Activated T-helper 1 cell treated with anti-CD3 and anti-CD28 coated beads, Interleukin-12 subunit alpha, Interleukin-12 subunit beta, Interleukin-2, Interleukin-4 antibody, amounts not matched to agents 30 ng/mL and 10 ng/mL and 1 ng/mL, durations not matched to agents 14 hours and 24 hours and 36 hours (primary cell): ENCODE results near the gene TESK2. TPM values are rescaled to one million over a fixed set of nuclear protein-coding genes. Genes with fewer than 3 reads are reported as not detected.
A peak's percentile ranks its signal among the peaks of the same experiment; 100 is the strongest.
"Not testable (repeated sequence)": the region's sequence is repeated elsewhere in the genome, so short reads cannot be mapped to it uniquely, and the experiment has no call there.

Experiments
- DNase-seq: peaks from one replicate; pipeline ENCODE4 v3.0.0; 2021; ENCODE audit warnings: low spot score
- H3K27ac Mint-ChIP-seq: one replicate; pipeline ENCODE4 v1.8.0; 2021; ENCODE audit warnings: mild to moderate bottlenecking, mixed read lengths
- H3K27me3 Mint-ChIP-seq: one replicate; pipeline ENCODE4 v1.8.0; 2022; ENCODE audit warnings: mild to moderate bottlenecking, moderate library complexity, mixed read lengths; ENCODE audit not compliant: insufficient read depth
- H3K36me3 Mint-ChIP-seq: one replicate; pipeline ENCODE4 v1.8.0; 2021; ENCODE audit warnings: low read depth, mixed read lengths
- H3K4me1 Mint-ChIP-seq: one replicate; pipeline ENCODE4 v1.8.0; 2021; ENCODE audit warnings: low read depth, mixed read lengths
- H3K4me3 Mint-ChIP-seq: one replicate; pipeline ENCODE4 v1.8.0; 2021; ENCODE audit warnings: mild to moderate bottlenecking, moderate library complexity, mixed read lengths
- H3K9me3 Mint-ChIP-seq: one replicate; pipeline ENCODE4 v1.8.0; 2021; ENCODE audit warnings: mixed read lengths
- intact Hi-C: fragments of 100-400 bp; cut with micrococcal nuclease; formaldehyde crosslinking; loops from one replicate; pipeline ENCODE4 v1.15.1; 2024
- total RNA-seq: library from RNA; stranded (reverse); gene quantifications from 2 replicates; pipeline ENCODE4 v1.2.3, GENCODE V29; 2022

Gene TESK2
- total RNA-seq, 1 donor from 2014 or later = 1.4 TPM

- no peaks in the 10 kb centered on the region for H3K27me3 Mint-ChIP-seq
- H3K27ac Mint-ChIP-seq = no peak overlapping the region
- DNase-seq = no peak
- no peak overlapping the region for H3K4me3 Mint-ChIP-seq
- no peaks in the 10 kb centered on the region for H3K36me3 Mint-ChIP-seq
- peaks cover 2% of the 10 kb centered on the region for H3K4me1 Mint-ChIP-seq
- intact Hi-C loops = no loop called here
- H3K9me3 Mint-ChIP-seq = no peaks in the 10 kb centered on the region
These were observed 125.9 kb downstream of the TESK2 start for GRCh38 chr1:45365051-45365450.

- no peaks in the 10 kb centered on the region for H3K36me3 Mint-ChIP-seq
- H3K27ac Mint-ChIP-seq = no peak overlapping the region
- intact Hi-C loops = no loop called here
- no peaks in the 10 kb centered on the region for H3K9me3 Mint-ChIP-seq
- no peak overlapping the region for H3K4me3 Mint-ChIP-seq
- no peaks in the 10 kb centered on the region for H3K27me3 Mint-ChIP-seq
- no peak for DNase-seq
- H3K4me1 Mint-ChIP-seq = peaks cover 5% of the 10 kb centered on the region
These were observed 126.7 kb downstream of the TESK2 start for GRCh38 chr1:45364294-45364693.

GRCh38 chr1:45360981-45361380 is 130.0 kb downstream of the TESK2 start:
- H3K36me3 Mint-ChIP-seq, H3K9me3 Mint-ChIP-seq, H3K4me3 Mint-ChIP-seq, intact Hi-C loops, H3K27me3 Mint-ChIP-seq, H3K4me1 Mint-ChIP-seq, DNase-seq, H3K27ac Mint-ChIP-seq: not testable (repeated sequence)

DNA sequence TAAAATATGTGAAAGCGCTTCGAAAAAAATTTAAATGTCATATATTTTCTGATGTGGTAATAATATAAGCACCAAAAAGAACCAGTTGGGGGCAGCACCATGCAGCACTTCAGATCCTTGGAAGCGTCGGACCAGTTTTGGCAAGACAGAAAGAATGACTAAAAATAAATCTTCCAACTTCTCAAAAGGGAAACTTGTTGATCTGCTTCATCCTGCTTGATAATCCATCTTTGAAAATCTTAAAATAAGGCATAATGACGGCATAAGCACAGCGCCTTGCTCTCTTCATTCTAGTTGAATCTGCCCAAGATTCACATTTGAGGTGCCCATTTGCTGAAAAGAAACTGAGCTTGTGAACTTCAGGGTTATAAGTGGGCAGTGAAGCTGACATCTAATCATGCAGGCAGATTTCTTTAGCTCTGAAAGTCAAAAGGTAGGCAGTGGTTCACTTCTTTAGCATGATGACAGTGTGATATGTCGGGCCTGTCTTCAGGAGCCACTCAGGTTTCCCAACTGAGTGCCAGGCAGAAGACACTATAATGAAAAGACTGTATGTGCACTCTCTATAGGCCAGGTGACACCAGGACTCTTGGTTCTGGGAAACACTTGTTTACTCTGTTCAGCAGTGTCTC is 131.0 kb downstream of the TESK2 start:
- no peaks in the 10 kb centered on the region for H3K36me3 Mint-ChIP-seq
- H3K9me3 Mint-ChIP-seq = no peaks in the 10 kb centered on the region
- peak; percentile 5 for DNase-seq
- peaks cover 2% of the 10 kb centered on the region for H3K27me3 Mint-ChIP-seq
- H3K4me3 Mint-ChIP-seq = no peak overlapping the region
- H3K4me1 Mint-ChIP-seq = peaks cover 5% of the 10 kb centered on the region
- intact Hi-C loops = loop anchor here (1.0 kb wide), 2 partner anchors 133 to 210 kb away; no protein-coding TSS in a partner anchor
- no peak overlapping the region for H3K27ac Mint-ChIP-seq

GRCh38 chr1:45356186-45356585 is 134.8 kb downstream of the TESK2 start:
- H3K36me3 Mint-ChIP-seq = no peaks in the 10 kb centered on the region
- H3K27ac Mint-ChIP-seq = no peak overlapping the region
- H3K4me1 Mint-ChIP-seq = peaks cover 5% of the 10 kb centered on the region
- intact Hi-C loops = no loop called here
- peaks cover 2% of the 10 kb centered on the region for H3K27me3 Mint-ChIP-seq
- H3K9me3 Mint-ChIP-seq = no peaks in the 10 kb centered on the region
- H3K4me3 Mint-ChIP-seq = no peak overlapping the region
- DNase-seq = no peak

GRCh38 chr1:45355683-45356082 is 135.3 kb downstream of the TESK2 start:
- Mint-ChIP-seq H3K9me3 (no peaks in the 10 kb centered on the region), H3K4me3 (no peak overlapping the region), H3K36me3 (no peaks in the 10 kb centered on the region), H3K27ac (no peak overlapping the region), H3K4me1 (peaks cover 5% of the 10 kb centered on the region), H3K27me3 (peaks cover 2% of the 10 kb centered on the region)
- intact Hi-C loops = no loop called here
- no peak for DNase-seq

GRCh38 chr1:45354838-45355237 is 136.1 kb downstream of the TESK2 start:
- Mint-ChIP-seq H3K9me3 (no peaks in the 10 kb centered on the region), H3K27ac (no peak overlapping the region), H3K27me3 (peaks cover 2% of the 10 kb centered on the region), H3K4me1 (peaks cover 1% of the 10 kb centered on the region), H3K36me3 (no peaks in the 10 kb centered on the region), H3K4me3 (no peak overlapping the region)
- intact Hi-C loops = no loop called here
- DNase-seq = no peak

DNA sequence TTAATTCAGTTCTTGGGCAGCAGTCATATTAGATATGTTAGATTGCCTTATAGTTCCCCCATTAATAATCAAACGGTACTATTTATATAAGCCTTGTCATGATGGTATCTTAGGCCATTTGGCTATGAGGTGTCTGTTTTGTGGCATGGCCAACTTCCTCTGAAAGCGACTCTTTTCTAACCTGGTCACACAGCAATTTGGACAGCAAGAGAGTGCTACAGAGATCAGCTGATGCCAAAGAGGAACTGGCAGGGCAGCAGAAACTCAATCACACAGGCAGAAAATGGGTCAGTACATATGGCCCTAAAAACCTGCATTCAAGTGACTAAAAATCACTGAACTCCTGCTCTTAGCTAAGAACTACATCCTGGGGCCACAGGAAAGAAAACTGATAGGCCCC is 137.3 kb downstream of the TESK2 start:
- Mint-ChIP-seq H3K4me3 (no peak overlapping the region), H3K27me3 (peaks cover 2% of the 10 kb centered on the region), H3K36me3 (no peaks in the 10 kb centered on the region), H3K9me3 (no peaks in the 10 kb centered on the region), H3K27ac (no peak overlapping the region), H3K4me1 (no peaks in the 10 kb centered on the region)
- intact Hi-C loops = no loop called here
- DNase-seq = no peak

GRCh38 chr1:45351508-45351907 is 139.5 kb downstream of the TESK2 start:
- no peak for DNase-seq
- Mint-ChIP-seq H3K4me1 (no peaks in the 10 kb centered on the region), H3K27me3 (no peaks in the 10 kb centered on the region), H3K4me3 (no peak overlapping the region), H3K27ac (no peak overlapping the region), H3K36me3 (no peaks in the 10 kb centered on the region), H3K9me3 (no peaks in the 10 kb centered on the region)
- intact Hi-C loops = no loop called here

- Mint-ChIP-seq H3K27me3 (no peaks in the 10 kb centered on the region), H3K4me1 (no peaks in the 10 kb centered on the region), H3K4me3 (no peak overlapping the region), H3K9me3 (no peaks in the 10 kb centered on the region), H3K27ac (no peak overlapping the region), H3K36me3 (peaks cover 12% of the 10 kb centered on the region)
- no peak for DNase-seq
- intact Hi-C loops = no loop called here
These were observed 141.8 kb downstream of the TESK2 start for GRCh38 chr1:45348966-45349677.

GRCh38 chr1:45348609-45348965 is 142.4 kb downstream of the TESK2 start:
- no peak overlapping the region for H3K27ac Mint-ChIP-seq
- DNase-seq = no peak
- no peaks in the 10 kb centered on the region for H3K4me1 Mint-ChIP-seq

GRCh38 chr1:45348020-45348419 is 142.9 kb downstream of the TESK2 start:
- Mint-ChIP-seq H3K9me3 (no peaks in the 10 kb centered on the region), H3K4me1 (no peaks in the 10 kb centered on the region), H3K27me3 (no peaks in the 10 kb centered on the region), H3K27ac (no peak overlapping the region), H3K4me3 (no peak overlapping the region), H3K36me3 (peaks cover 18% of the 10 kb centered on the region)
- intact Hi-C loops = no loop called here
- DNase-seq = no peak

More at GRCh38 chr1:45348609-45348965, 142.4 kb downstream of the TESK2 start:
- H3K9me3 Mint-ChIP-seq = no peaks in the 10 kb centered on the region
- intact Hi-C loops = no loop called here
- no peaks in the 10 kb centered on the region for H3K27me3 Mint-ChIP-seq
- no peak overlapping the region for H3K4me3 Mint-ChIP-seq
- peaks cover 15% of the 10 kb centered on the region for H3K36me3 Mint-ChIP-seq

- Mint-ChIP-seq H3K4me3 (no peak overlapping the region), H3K4me1 (peaks cover 11% of the 10 kb centered on the region), H3K27me3 (no peaks in the 10 kb centered on the region), H3K27ac (no peak overlapping the region), H3K36me3 (peaks cover 25% of the 10 kb centered on the region), H3K9me3 (no peaks in the 10 kb centered on the region)
- DNase-seq = no peak
- intact Hi-C loops = no loop called here
These were observed 144.5 kb downstream of the TESK2 start for GRCh38 chr1:45346473-45346872.
